Calu3 (cell line): ENCODE measurements around the gene CDAN1. TPM values are rescaled to one million over a fixed set of nuclear protein-coding genes. Genes with fewer than 3 reads are reported as not detected.

Source experiments
- BruUV-seq: library from RNA; stranded (reverse); fragments of 400-500 nt; replicated peaks from 2 replicates; lab custom pipeline; 2021; lab: Mats Ljungman, UMichigan
- CTCF ChIA-PET: fragments of 300-600 bp; sonication (Branson Sonifier 250); formaldehyde crosslinking; loops from one replicate; lab custom pipeline; 2022; ENCODE audit warnings: antibody characterized with exemption; lab: Charles Lee
- DNase-seq: peaks from one replicate; pipeline ENCODE4 v3.0.0; 2022
- H3K27ac Mint-ChIP-seq: one replicate; pipeline ENCODE4 v1.8.0; 2022; ENCODE audit warnings: mixed read lengths; ENCODE audit not compliant: unreplicated experiment
- H3K27me3 Mint-ChIP-seq: one replicate; pipeline ENCODE4 v1.8.0; 2022; ENCODE audit warnings: mixed read lengths; ENCODE audit not compliant: unreplicated experiment
- H3K36me3 Mint-ChIP-seq: one replicate; pipeline ENCODE4 v1.8.0; 2022; ENCODE audit warnings: mild to moderate bottlenecking, moderate library complexity, mixed read lengths; ENCODE audit not compliant: insufficient read depth, unreplicated experiment
- H3K4me1 Mint-ChIP-seq: one replicate; pipeline ENCODE4 v1.8.0; 2022; ENCODE audit warnings: mild to moderate bottlenecking, low read depth, mixed read lengths; ENCODE audit not compliant: unreplicated experiment
- H3K4me3 Mint-ChIP-seq: one replicate; pipeline ENCODE4 v1.8.0; 2022; ENCODE audit warnings: mild to moderate bottlenecking, low read depth, moderate library complexity, mixed read lengths; ENCODE audit not compliant: unreplicated experiment
- H3K9me3 Mint-ChIP-seq: one replicate; pipeline ENCODE4 v1.8.0; 2022; ENCODE audit warnings: low read depth, mixed read lengths; ENCODE audit not compliant: unreplicated experiment
- intact Hi-C: fragments of 100-400 bp; cut with micrococcal nuclease; formaldehyde crosslinking; loops from one replicate; pipeline ENCODE4 v1.10.0; 2022; ENCODE audit not compliant: unreplicated experiment
- total RNA-seq: library from RNA; stranded (reverse); gene quantifications from 2 replicates; pipeline ENCODE4 v1.2.3, GENCODE V29; 2022
- TF ChIP-seq, protein P1 (sequence below): fragments of 200-600 bp; IDR thresholded peaks from one replicate; pipeline ENCODE4 v1.8.0; 2022; ENCODE audit warnings: antibody characterized with exemption; ENCODE audit not compliant: unreplicated experiment

The CDAN1 gene
- total RNA-seq, 1 experiment from 2014 or later = 11.3 TPM

DNA sequence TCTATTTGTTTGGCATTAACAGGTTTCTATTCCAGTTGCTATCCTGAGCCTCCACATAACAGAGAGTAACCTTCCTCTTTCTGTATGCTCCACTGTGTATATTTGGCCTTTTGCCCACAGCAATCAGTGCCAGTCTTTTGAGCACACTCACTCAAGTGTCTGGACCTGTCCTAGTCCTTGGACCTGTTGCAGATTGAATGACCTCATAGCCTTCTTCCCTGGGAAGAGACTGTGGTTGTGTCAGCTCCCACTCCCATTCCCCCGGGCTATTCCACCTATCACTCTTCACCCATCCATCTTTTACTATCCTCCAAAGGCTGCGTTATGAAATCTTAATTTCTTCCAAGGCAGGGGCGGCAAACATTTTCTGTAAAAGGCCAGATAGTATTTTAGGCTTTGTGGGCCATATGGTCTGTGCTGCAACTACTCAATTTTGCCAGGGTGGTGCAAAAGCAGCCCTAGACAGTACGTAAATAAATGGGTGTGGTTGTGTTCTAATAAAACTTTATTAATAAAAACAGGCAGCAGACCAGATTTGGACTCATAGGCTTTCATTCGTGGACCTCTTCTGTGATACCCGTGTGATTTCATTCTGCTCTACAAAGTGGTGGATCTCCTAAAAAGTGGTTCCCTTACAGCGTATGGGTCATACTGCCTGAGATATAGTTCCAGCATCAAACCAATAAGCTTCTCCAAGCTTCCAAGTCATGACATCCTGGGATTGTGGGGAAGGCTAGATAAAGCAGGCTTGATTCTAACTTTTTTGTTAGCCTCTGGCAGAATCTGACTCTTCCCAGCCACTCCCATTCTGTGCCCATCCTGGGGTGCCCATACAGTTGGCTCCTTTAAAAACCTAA, 57.4 kb downstream of the CDAN1 start:
- Mint-ChIP-seq H3K4me1 (no peaks in the 10 kb centered on the region), H3K4me3 (no peak overlapping the region), H3K27me3 (no peaks in the 10 kb centered on the region), H3K27ac (no peak overlapping the region), H3K36me3 (no peaks in the 10 kb centered on the region), H3K9me3 (no peaks in the 10 kb centered on the region)
- DNase-seq = no peak
- intact Hi-C loops = no loop called here
- no TSS peak for BruUV-seq
- TF ChIP-seq, protein P1, sequence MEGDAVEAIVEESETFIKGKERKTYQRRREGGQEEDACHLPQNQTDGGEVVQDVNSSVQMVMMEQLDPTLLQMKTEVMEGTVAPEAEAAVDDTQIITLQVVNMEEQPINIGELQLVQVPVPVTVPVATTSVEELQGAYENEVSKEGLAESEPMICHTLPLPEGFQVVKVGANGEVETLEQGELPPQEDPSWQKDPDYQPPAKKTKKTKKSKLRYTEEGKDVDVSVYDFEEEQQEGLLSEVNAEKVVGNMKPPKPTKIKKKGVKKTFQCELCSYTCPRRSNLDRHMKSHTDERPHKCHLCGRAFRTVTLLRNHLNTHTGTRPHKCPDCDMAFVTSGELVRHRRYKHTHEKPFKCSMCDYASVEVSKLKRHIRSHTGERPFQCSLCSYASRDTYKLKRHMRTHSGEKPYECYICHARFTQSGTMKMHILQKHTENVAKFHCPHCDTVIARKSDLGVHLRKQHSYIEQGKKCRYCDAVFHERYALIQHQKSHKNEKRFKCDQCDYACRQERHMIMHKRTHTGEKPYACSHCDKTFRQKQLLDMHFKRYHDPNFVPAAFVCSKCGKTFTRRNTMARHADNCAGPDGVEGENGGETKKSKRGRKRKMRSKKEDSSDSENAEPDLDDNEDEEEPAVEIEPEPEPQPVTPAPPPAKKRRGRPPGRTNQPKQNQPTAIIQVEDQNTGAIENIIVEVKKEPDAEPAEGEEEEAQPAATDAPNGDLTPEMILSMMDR = no peak
- CTCF ChIA-PET = no interaction called here

DNA sequence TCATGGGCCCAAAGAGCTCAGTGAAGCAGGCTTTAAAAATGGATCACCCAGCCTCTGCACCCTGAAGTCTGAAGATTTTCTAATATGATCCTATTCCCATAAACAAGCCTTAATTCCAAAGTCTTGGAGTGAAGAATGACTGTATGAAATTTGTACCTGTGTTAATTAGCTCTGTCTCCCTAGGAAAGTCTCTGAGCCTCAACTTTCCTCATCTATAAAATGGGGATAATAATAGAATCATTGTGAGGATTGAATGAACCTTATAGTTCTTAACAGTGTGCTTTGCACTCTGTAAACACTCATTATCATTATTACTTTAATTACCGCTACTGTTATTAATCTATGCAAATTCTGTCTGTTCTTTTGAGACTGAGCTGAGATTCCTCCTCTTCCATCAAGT, 61.9 kb downstream of the CDAN1 start:
- H3K4me1 Mint-ChIP-seq = no peaks in the 10 kb centered on the region
- CTCF ChIA-PET = no interaction called here
- H3K4me3 Mint-ChIP-seq = no peak overlapping the region
- no peaks in the 10 kb centered on the region for H3K9me3 Mint-ChIP-seq
- H3K36me3 Mint-ChIP-seq = no peaks in the 10 kb centered on the region
- intact Hi-C loops = no loop called here
- H3K27me3 Mint-ChIP-seq = no peaks in the 10 kb centered on the region
- no TSS peak for BruUV-seq
- no peak overlapping the region for H3K27ac Mint-ChIP-seq
- TF ChIP-seq, protein P1 = no peak
- DNase-seq = no peak

DNA sequence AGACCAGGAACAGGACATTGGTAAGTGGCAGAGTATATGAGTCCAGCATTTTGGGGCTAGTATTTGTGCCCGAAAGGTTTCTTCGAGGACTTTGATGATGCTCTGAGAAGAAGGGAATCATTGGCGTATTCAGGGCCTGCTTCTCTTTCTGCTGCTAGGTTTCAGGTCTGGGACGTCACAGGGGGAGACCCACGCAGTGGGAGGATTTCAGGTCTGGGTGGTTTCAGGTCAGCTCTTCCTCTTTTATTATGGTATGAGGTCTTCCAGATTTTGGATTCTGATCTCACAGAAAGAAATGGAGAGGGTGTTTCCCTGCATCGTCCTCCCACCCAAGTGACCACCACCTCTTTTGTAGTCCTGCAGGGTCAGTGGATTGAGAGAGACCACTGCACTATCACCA, 62.5 kb downstream of the CDAN1 start:
- no peak for DNase-seq
- Mint-ChIP-seq H3K4me3 (no peak overlapping the region), H3K9me3 (no peaks in the 10 kb centered on the region), H3K27me3 (no peaks in the 10 kb centered on the region), H3K27ac (no peak overlapping the region), H3K4me1 (no peaks in the 10 kb centered on the region), H3K36me3 (no peaks in the 10 kb centered on the region)
- CTCF ChIA-PET = no interaction called here
- TF ChIP-seq, protein P1 = no peak
- intact Hi-C loops = no loop called here
- no TSS peak for BruUV-seq

Other genes starting within 250 kb of the CDAN1 start
- 26.4 and 34.7 TPM in 2 replicates for gene ZNF106, start 246.0 kb downstream of the CDAN1 start, total RNA-seq
- 53.7 and 54.8 TPM in 2 replicates for gene SNAP23, start 241.5 kb downstream of the CDAN1 start, total RNA-seq
- gene LRRC57, start 188.3 kb downstream of the CDAN1 start, total RNA-seq = 9.2 and 13.7 TPM in 2 replicates
- gene HAUS2, start 188.3 kb downstream of the CDAN1 start, total RNA-seq = 10.7 and 11.7 TPM in 2 replicates
- 0.59 and 0.92 TPM in 2 replicates for gene STARD9, start 161.5 kb downstream of the CDAN1 start, total RNA-seq
- gene TTBK2, start 183.7 kb upstream of the CDAN1 start, total RNA-seq = 5.3 TPM in 2 replicates